Panc1 (cell line): Measurements from ENCODE around the gene ELANE.

Experiments
- CTCF ChIP-seq: fragments of 450-650 bp; IDR thresholded peaks from 2 replicates; pipeline ENCODE4 v1.5.1; 2017; ENCODE audit warnings: mild to moderate bottlenecking
- POLR2AphosphoS5 ChIP-seq: IDR thresholded peaks from 2 replicates; pipeline ENCODE4 v1.6.1; 2012; ENCODE audit warnings: mild to moderate bottlenecking, low read depth, low read length, moderate library complexity
- REST ChIP-seq, 2 experiments: IDR thresholded peaks; 2 replicates each; pipeline ENCODE4 v1.6.1; 2011 to 2012; ENCODE audit warnings: low read depth in 2 of 2, control low read depth in 1 of 2, low read length in 1 of 2, mild to moderate bottlenecking in 1 of 2, moderate library complexity in 1 of 2; ENCODE audit not compliant: insufficient read depth in 1 of 2
- SIN3A ChIP-seq: IDR thresholded peaks from 2 replicates; pipeline ENCODE4 v1.6.1; 2012; ENCODE audit warnings: low read depth, mild to moderate bottlenecking, low read length, moderate library complexity, borderline replicate concordance; ENCODE audit not compliant: insufficient read depth
- TCF7L2 ChIP-seq: IDR thresholded peaks from 2 replicates; pipeline ENCODE4 v1.6.1; 2011; ENCODE audit warnings: mild to moderate bottlenecking, low read depth, low read length, inconsistent platforms

GRCh38 chr19:900043-900301 is 47.9 kb downstream of the ELANE start:
- TF ChIP-seq CTCF (no peak), POLR2AphosphoS5 (no peak), TCF7L2 (no peak), SIN3A (no peak), REST (IDR thresholded peaks at IDR 0.05; ENCODE audit: insufficient read depth in 1 of 2, low read depth in 2 of 2, low read length in 1 of 2) (no peak)
